ENCODE data around the gene TGFBR3L. TPM values are rescaled to one million over a fixed set of nuclear protein-coding genes. Genes with fewer than 3 reads are reported as not detected.
"Not testable (repeated sequence)": the region's sequence is repeated elsewhere in the genome, so short reads cannot be mapped to it uniquely, and the experiment has no call there.

TGFBR3L gene
- total RNA-seq, 1 experiment from 2014 or later, result not detected

DNA sequence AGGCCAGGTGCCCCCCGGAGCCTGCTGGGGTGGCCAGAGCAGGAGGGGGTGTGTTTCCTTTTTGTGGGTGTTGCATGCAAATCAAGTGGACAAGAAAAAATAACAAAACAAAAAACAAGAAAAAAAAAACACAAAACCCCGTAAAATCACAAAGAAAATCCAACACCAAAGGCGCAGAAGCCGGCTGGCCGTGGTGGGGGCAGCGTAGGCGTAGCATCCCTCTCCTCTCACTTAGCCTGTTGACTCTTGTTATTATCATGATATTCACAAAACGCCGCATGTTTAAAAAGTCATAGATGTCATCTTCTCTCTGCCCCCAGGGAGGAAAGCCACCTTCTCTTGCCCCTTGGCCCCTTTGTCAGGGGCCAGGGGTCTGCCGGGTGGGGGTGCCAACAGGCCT is 978 bp upstream of the TGFBR3L start:
- DNase-seq (ENCODE audit: low spot score), result no peak
- in situ Hi-C loops (cut with HindIII; ENCODE audit: low sequenced_read_pairs), result no loop called here

DNA sequence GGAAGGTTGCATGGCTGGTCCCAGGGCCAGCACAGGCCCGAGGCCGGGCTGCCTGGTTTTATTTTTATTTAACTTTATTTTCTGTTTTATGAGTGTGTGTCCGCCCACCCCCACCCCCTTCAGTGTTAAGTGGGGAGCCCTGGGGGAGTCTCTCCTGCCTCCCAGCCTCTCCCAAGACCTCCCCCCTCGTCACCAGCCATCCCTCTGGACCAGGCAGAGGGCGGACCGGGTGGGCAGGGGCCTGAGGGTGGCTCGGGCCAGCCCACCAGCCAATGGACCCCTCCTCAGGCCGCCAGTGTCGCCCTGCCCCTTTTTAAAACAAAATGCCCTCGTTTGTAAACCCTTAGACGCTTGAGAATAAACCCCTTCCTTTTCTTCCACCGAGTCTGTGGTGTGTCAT is 531 bp upstream of the TGFBR3L start:
- in situ Hi-C loops (cut with HindIII; ENCODE audit: low sequenced_read_pairs), result no loop called here
- no peak for DNase-seq (ENCODE audit: low spot score)

DNA sequence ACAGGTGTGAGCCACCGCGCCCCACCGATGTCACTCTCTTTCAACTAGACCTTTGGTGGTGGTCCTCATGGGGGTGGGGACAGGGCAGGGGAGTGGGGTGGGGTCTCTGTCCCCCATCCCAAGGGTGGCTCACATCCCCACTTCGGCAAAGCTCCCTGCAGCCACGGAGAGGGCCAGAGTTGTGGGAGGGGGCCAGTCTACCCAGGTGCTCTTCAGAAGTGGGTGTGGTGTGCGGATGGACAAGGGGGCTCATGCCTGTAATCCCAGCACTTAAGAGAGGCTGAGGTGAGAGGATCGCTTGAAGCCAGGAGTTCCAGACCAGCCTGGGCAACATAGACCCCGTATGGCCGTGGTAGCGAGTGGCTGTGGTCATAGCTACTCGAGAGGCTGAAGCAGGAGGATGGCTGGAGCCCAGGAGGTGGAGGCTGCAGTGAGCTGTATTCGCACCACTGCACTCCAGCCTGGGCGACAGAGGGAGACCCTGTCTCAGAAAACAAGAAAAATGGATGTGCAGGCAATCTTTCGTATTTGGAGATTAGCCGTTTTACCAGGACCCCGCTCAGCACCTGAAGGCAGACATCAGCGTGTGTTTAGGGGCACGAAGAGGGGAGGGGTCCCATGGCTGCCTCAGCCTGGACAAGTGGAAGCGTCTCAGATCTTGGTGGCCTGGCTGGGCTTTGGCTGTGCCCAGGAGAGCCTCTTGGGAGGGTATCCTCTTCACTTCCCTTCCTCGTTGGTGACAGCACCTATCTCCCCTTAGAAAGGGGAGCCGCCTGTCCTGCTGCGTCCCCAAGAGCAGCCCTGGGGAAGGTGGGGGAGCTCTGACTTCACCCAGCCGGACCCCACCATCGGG is 846 bp downstream of the TGFBR3L start:
- in situ Hi-C loops (cut with HindIII; ENCODE audit: low sequenced_read_pairs), result no loop called here
- no peak for DNase-seq (ENCODE audit: low spot score)

DNA sequence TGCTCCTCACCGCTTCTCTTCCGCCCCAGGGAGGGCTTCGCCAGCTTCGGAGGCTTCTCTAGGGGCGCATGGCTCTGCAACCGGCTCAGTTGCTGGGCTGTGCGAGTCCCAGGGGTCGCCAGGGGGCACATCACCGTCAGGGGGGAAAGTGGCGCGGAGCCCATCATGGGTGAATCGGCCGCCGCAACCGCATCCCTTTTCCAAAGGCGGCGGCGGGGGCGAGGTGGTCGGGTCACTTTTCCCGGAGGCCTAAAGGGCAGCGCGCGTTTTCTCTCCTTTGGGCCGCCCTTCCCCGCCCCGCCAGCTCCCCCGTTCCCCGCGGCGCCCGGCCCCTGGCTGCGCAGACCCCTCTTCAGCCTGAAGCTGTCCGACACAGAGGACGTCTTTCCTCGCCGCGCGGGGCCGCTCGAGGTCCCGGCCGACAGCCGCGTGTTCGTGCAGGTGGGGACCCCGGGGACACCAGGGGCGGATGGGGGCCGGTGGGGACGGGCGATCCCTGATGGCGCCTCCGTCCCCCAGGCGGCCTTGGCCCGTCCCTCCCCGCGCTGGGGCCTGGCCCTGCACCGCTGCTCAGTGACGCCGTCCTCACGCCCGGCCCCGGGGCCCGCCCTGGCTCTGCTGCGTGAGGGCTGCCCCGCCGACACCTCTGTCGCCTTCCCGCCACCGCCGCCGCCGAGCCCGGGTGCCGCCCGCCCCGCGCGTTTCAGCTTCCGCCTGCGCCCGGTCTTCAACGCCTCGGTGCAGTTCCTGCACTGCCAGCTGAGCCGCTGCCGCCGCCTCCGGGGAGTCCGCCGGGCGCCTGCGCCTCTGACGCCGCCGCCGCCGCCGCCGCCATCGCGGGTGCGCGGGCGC is 1.7 kb downstream of the TGFBR3L start:
- in situ Hi-C loops (cut with HindIII; ENCODE audit: low sequenced_read_pairs), result no loop called here
- no peak for DNase-seq (ENCODE audit: low spot score)

DNA sequence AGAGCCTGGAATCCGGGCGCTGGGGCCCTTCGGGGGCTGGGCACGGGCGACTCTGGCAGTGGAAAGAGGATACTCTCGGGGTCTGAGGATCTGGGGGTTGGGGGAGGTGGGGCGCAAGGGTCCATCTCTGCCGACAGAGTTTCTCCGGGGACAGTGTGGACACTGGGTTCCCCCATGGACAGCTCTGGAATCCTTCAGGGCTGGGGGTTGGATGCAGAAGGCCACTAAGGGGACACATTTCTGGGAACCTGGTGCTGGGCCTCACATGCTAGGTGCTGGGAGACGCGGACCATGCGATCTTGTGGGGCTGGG is 2.3 kb downstream of the TGFBR3L start:
- in situ Hi-C loops (cut with HindIII; ENCODE audit: low sequenced_read_pairs), result no loop called here
- DNase-seq (ENCODE audit: low spot score), result no peak

DNA sequence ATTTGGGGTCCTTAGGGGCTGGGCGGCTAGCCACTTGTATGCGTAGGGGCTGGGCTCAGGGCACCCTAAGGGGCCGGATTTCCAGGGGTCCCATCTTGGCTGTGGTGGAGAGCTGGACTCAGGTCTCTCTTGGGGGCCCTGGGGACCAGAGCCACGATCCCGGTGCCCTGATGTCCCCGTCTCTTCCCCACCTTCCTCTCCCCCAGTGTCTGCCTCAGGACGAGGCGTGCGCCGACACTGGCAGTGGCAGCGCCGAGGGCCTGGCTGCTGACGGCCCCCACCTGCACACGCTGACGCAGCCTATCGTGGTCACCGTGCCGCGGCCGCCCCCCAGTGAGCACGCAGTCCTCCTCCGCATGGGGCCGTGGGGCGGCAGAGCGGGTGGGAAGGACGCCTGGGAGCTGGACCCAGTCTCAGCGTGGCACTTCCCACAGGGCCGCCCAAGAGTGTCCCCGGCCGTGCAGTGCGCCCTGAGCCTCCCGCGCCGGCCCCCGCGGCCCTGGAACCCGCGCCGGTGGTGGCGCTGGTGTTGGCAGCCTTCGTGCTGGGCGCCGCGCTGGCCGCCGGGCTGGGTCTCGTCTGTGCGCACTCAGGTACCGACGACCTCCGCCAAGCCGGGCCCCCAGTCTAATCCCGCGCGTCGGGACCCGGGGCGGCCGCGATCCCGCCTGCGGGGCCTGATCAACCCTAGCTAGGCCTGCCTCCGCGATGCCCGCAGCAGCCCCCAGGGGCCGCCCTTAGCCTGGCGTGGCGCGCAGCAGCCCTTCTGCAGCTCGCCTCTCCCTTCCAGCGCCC is 2.8 kb downstream of the TGFBR3L start:
- DNase-seq (ENCODE audit: low spot score), result peak; percentile 75
- in situ Hi-C loops (cut with HindIII; ENCODE audit: low sequenced_read_pairs), result no loop called here

DNA sequence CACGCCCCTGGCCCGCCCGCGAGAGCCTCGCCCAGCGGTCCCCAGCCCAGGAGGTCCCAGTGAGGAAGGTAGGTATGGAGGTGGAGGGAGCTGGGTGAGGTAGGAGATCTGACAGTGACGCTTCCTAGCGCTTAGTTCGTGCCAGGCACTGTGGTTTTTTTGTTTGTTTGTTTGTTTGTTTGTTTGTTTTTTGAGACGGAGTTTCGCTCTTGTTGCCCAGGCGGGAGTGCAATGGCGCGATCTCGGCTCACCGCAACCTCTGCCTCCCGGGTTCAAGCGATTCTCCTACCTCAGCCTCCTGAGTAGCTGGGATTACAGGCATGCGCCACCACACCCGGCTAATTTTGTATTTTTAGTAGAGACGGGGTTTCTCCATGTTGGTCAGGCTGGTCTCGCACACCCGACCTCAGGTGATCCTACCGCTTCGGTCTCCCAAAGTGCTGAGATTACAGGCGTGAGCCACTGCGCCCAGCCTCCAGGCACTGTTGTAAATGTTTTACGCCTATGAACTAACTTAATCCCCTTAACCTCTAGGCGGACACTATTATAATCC is 3.5 kb downstream of the TGFBR3L start:
- DNase-seq (ENCODE audit: low spot score); in situ Hi-C loops (cut with HindIII; ENCODE audit: low sequenced_read_pairs): not testable (repeated sequence)

DNA sequence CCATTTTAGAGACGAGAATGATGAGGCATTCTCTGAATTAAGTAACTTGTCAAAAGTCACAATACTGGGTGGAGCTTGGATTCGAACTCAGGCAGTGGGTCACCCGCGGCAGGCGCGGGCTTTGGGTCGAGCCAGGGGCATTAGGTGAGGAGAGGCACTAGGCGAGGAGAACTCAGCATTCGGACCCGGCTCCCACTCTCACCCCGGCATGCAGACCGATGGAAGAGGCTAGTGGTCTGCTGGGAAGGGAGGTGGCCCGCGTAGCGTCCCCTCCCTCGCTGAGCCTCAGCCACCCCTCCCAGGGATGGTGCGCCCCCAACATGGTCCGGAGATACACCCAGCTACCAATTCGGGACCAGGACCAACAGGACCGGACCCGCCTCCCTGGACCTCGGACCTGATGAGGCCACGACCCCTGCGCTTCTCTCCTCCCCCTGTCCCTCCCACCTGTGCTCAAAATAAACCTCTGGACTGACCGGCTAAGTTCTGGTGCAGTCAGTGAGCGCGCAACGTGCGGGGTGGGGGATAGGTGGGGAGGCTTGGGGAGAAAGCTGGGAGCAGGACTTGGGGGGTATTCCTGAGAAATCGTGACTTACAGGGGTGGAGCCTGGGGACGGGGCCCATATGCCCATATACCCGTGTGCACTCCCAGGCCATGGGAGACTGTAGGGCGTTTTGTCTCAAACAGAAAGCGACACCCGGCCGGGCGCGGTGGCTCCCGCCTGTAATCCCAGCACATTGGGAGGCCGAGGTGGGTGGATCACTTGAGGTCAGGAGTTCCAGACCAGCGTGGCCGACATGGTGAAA is 4.2 kb downstream of the TGFBR3L start:
- no peak for DNase-seq (ENCODE audit: low spot score)
- in situ Hi-C loops (cut with HindIII; ENCODE audit: low sequenced_read_pairs), result no loop called here

DNA sequence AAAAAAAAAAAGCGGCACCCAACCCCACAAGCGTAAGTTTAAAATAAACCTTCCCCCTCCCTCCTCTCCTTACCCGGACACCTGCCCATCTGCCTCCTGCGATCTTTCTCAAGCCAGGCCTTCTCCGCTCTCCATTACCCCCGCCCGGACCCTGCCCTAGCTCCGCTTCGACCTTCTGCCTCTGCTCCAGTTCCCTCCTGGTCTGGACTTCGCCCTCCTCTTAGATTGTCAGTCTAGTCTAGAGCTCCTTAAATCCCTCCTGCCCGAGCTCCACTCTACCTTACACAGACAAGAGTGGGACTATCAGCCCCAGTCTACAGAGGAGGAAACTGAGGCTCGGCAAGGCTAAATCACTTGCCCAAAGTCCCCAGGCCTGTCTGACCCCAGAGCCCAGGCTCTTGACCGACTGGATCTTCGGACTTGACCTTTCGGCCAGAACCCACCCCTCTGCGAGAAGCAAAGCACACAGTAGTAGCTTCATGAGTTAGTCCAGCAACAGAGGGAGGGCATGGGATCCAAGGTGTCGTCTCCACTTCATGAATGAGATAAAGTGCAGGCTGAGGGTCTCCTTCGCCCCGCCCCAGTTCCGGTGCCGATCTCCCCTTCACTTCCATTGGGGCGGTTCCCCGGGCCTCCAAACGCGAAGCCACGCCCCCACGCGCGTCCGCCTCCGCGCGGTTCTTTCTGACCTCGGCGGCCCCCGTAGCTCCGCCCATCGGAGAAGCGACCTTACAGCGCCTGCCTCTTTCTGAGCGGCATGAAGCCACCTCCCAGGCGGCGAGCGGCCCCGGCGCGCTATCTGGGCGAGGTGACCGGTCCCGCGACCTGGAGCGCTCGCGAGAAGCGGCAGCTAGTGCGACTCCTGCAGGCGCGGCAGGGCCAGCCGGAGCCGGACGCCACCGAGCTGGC is 5.2 kb downstream of the TGFBR3L start, which contains the start of gene SNAPC2:
TSS of gene SNAPC2 (plus strand) at position 729 of the 909 bp plus-strand sequence. CDS start at position 758, 29 bp downstream.
- peak; percentile 87 for DNase-seq (ENCODE audit: low spot score)

DNA sequence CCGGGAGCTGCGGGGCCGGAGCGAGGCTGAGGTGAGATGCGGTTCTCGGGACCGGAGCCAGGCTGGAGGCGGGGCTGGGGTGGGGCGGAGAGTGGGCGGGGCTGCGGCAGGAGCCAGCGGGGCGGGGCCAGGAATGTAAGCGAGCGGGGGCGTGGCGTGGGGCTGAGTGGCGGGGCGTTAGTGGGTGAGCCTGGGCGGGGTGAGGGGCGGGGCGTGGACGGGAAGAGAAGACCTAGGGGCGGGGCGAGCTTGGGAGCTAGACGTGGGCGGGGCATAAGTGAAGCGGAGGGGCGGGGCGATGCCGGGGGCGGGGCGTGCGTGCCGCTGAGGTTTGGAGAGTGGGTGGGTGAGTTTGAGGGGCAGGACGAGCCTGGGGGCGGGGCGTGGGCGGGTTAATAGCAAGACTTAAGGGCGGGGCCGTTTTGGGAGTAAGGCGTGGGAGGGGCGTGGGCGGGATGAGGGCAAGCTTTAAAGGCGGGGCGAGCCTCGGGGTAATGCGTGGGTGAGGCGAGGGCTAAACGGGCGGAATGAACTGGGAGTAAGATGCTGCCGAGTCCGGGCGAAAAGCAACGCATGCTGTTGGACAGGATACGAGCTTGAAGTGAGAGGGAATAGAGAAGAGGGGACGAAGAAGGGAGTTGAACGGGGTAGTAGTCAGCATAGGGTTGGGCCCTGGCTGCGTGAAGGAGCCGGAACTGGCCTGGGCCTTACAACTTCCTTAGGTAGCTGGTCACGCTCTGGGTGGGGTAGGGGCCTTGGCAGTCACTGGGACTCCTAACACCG is 6.1 kb downstream of the TGFBR3L start:
- in situ Hi-C loops (cut with HindIII; ENCODE audit: low sequenced_read_pairs), result loop anchor here (5.0 kb wide), 1 partner anchor 68 kb away; no protein-coding TSS in a partner anchor
- DNase-seq (ENCODE audit: low spot score), result peak; percentile 97

More for the DNA sequence above, 5.2 kb downstream of the TGFBR3L start, which contains the start of gene SNAPC2:
- in situ Hi-C loops (cut with HindIII; ENCODE audit: low sequenced_read_pairs), result loop anchor here (5.0 kb wide), 1 partner anchor 68 kb away; no protein-coding TSS in a partner anchor

DNA sequence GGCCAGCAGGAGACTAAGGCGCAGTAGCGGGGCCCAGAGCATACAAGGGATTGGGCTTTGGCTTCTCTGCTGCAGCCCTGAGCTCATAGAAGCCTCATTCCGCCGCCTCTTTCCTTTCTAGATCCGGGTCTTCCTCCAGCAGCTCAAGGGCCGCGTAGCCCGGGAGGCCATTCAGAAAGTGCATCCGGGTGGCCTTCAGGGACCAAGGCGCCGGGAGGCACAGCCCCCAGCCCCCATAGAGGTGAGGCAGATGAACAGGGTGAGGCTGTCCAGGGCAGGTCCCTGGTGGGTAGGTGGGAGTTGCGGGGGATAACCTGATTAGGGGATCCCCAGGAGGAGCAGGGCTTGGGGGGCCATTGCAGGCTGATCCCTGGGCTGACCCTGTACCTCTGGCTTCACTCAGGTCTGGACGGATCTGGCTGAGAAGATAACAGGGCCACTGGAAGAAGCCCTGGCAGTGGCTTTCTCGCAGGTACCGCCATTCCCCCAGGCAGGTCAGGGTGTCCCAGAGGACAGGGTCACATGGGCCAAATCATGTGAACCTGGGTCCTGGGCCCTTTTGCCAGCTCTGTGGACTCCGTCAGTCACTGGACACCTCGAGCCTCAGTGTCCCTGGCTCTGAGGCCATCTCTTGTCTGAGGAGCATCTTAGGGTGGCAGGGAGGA is 6.8 kb downstream of the TGFBR3L start:
- in situ Hi-C loops (cut with HindIII; ENCODE audit: low sequenced_read_pairs), result loop anchor here (5.0 kb wide), 1 partner anchor 69 kb away; no protein-coding TSS in a partner anchor
- no peak for DNase-seq (ENCODE audit: low spot score)

DNA sequence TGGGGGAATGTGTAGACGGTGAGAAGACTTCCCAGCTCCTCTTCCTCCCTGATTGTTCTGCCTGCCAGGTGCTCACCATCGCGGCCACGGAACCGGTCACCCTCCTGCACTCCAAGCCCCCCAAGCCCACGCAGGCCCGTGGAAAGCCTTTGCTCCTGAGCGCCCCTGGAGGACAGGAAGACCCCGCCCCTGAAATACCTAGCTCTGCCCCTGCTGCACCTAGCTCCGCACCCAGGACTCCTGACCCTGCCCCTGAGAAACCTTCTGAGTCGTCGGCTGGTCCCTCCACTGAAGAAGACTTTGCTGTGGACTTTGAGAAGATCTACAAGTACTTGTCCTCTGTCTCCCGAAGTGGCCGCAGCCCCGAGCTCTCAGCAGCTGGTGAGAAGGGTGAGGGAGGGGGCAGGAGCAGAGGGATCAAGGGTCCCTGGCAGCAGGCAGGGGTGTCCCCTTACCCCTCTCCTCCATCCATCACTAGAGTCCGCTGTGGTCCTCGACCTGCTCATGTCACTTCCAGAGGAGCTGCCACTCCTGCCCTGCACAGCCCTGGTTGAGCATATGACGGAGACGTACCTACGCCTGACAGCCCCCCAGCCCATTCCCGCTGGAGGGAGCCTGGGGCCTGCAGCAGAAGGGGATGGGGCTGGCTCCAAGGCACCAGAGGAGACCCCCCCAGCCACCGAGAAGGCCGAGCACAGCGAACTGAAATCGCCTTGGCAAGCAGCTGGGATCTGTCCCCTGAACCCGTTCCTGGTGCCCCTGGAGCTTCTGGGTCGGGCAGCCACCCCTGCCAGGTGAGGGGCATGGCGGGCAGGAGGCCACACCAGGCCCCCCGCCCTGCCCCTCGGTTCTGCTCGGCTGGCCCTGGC is 7.6 kb downstream of the TGFBR3L start:
- in situ Hi-C loops (cut with HindIII; ENCODE audit: low sequenced_read_pairs), result loop anchor here (5.0 kb wide), 1 partner anchor 70 kb away; no protein-coding TSS in a partner anchor
- no peak for DNase-seq (ENCODE audit: low spot score)

DNA sequence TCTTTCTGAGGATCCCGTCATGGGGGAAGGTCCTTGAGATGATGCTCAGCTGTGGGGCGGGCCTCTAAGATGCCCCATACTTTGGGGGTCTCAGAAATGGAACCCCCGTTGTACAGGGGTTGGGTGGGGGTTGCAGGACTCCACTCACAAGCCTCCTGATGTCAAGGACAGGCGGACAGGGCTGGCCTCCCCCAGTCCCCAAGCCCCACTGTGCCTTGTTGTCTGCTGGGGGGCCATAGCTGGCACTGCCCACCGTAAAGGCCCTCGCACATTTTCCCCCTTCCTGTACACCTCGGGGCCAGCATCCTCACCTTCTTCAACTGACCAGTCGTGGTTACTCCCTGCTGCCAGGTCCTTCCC is 8.2 kb downstream of the TGFBR3L start:
- DNase-seq (ENCODE audit: low spot score), result no peak
- in situ Hi-C loops (cut with HindIII; ENCODE audit: low sequenced_read_pairs), result loop anchor here (5.0 kb wide), 1 partner anchor 71 kb away; no protein-coding TSS in a partner anchor

DNA sequence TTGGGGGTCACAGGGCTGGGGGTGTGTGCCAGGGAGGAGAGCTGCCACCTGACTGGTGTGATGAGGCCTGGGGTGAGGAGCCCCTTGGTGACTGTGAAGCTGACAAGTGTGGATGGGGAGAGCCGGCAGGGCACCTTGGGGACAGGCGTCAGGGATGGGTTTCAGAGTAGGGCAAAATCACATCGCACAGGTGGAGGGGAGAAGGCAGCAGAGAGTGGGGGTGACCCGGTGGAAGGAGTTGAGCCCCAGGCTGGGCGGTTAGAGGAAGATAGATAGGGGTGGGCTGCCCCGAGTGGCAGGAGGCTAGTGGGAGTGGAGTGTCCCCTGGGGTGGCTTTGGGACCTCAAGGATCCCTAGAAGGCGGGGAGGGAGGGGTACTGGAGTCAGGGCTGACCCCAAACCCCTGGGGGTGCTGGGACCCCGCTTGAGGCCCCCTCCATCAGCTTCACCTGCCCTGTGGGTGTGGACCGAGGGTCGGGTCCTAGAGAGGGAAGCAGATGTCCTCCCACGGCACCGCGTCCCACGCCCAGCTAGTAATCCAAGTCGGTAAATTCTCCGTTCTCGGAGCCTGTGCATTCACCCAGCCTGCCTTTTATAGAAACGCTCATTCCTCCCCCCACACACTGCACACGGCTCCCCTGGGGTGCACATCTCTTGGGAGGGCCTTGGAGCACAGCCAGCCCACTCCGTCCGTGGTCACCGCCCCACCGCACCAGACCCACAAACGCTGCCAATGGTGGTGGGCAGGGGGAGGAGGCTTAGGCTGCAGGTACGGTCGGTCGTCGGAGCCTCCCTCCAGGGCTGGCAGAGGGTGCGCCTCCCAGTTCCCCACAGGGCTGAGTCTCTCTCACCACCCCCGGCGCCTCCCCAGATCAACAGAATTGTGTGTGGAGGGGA is 8.9 kb downstream of the TGFBR3L start:
- in situ Hi-C loops (cut with HindIII; ENCODE audit: low sequenced_read_pairs), result loop anchor here (5.0 kb wide), 1 partner anchor 71 kb away; no protein-coding TSS in a partner anchor
- no peak for DNase-seq (ENCODE audit: low spot score)

All from G401 (cell line).